Astrocyte (in vitro differentiated cells and primary cell): ENCODE measurements around the gene CERT1. TPM values are rescaled to one million over a fixed set of nuclear protein-coding genes. Genes with fewer than 3 reads are reported as not detected.
A peak's percentile ranks its signal among the peaks of the same experiment; 100 is the strongest.

ENCODE experiments used
- DNase-seq: peaks from one replicate; pipeline ENCODE4 v3.0.0-alpha.2; 2010; ENCODE audit warnings: low read depth
- FAIRE-seq: peaks from 2 replicates; lab custom pipeline; 2011; peaks lifted over from hg19 to GRCh38; lab: Jason Lieb, UNC
- H2AFZ ChIP-seq: 2 replicates; pipeline ENCODE4 v1.6.0; 2012; ENCODE audit warnings: low read depth, low read length, inconsistent platforms
- H3K27ac ChIP-seq: 2 replicates; pipeline ENCODE4 v1.5.1; 2011; ENCODE audit warnings: low read depth, low read length, inconsistent platforms
- H3K27me3 ChIP-seq: 2 replicates; pipeline ENCODE4 v1.6.0; 2011; ENCODE audit warnings: low read length, inconsistent platforms; ENCODE audit not compliant: insufficient read depth
- H3K36me3 ChIP-seq: 2 replicates; pipeline ENCODE4 v1.5.1; 2011; ENCODE audit warnings: low read length, inconsistent platforms; ENCODE audit not compliant: insufficient read depth
- H3K4me1 ChIP-seq: 2 replicates; pipeline ENCODE4 v1.5.1; 2011; ENCODE audit warnings: low read length, inconsistent platforms; ENCODE audit not compliant: insufficient read depth
- H3K4me2 ChIP-seq: 2 replicates; pipeline ENCODE4 v1.6.0; 2012; ENCODE audit warnings: low read length, inconsistent platforms
- H3K4me3 ChIP-seq: 2 replicates; pipeline ENCODE4 v1.5.1; 2011; ENCODE audit warnings: low read depth, mild to moderate bottlenecking, low read length, inconsistent platforms; ENCODE audit not compliant: insufficient read depth
- H3K79me2 ChIP-seq: 2 replicates; pipeline ENCODE4 v1.6.0; 2012; ENCODE audit warnings: mild to moderate bottlenecking, low read length, inconsistent platforms; ENCODE audit not compliant: insufficient read depth
- H3K9ac ChIP-seq: 2 replicates; pipeline ENCODE4 v1.6.0; 2012; ENCODE audit warnings: mild to moderate bottlenecking, low read length, inconsistent platforms
- H3K9me3 ChIP-seq: 2 replicates; pipeline ENCODE4 v1.5.1; 2012; ENCODE audit warnings: low read depth, mild to moderate bottlenecking, low read length, inconsistent platforms; ENCODE audit not compliant: insufficient read depth
- H4K20me1 ChIP-seq: 2 replicates; pipeline ENCODE4 v1.6.0; 2012; ENCODE audit warnings: low read length, inconsistent platforms; ENCODE audit not compliant: insufficient read depth
- H3K27ac Mint-ChIP-seq: one replicate; pipeline ENCODE4 v1.8.0; 2021; ENCODE audit warnings: mild to moderate bottlenecking, mixed read lengths; ENCODE audit not compliant: unreplicated experiment
- H3K27me3 Mint-ChIP-seq: one replicate; pipeline ENCODE4 v1.8.0; 2021; ENCODE audit warnings: low read depth, mixed read lengths; ENCODE audit not compliant: unreplicated experiment
- H3K36me3 Mint-ChIP-seq: one replicate; pipeline ENCODE4 v1.8.0; 2021; ENCODE audit warnings: low read depth, mixed read lengths; ENCODE audit not compliant: unreplicated experiment
- H3K4me1 Mint-ChIP-seq: one replicate; pipeline ENCODE4 v1.8.0; 2021; ENCODE audit warnings: low read depth, mixed read lengths; ENCODE audit not compliant: unreplicated experiment
- H3K4me3 Mint-ChIP-seq: one replicate; pipeline ENCODE4 v1.8.0; 2021; ENCODE audit warnings: mild to moderate bottlenecking, moderate library complexity, mixed read lengths; ENCODE audit not compliant: unreplicated experiment
- H3K9me3 Mint-ChIP-seq: one replicate; pipeline ENCODE4 v1.8.0; 2021; ENCODE audit warnings: mild to moderate bottlenecking, mixed read lengths; ENCODE audit not compliant: unreplicated experiment
- CTCF ChIP-seq: IDR thresholded peaks from 2 replicates; pipeline ENCODE4 v1.5.1; 2011; ENCODE audit warnings: low read depth, mild to moderate bottlenecking, inconsistent platforms, low read length, moderate library complexity; ENCODE audit not compliant: insufficient read depth
- EZH2 ChIP-seq: IDR thresholded peaks from 2 replicates; pipeline ENCODE4 v1.6.1; 2012; ENCODE audit warnings: mild to moderate bottlenecking, low read length, inconsistent platforms; ENCODE audit not compliant: insufficient read depth
- total RNA-seq: library from RNA; stranded (reverse); gene quantifications from 2 replicates; pipeline ENCODE4 v1.2.1, GENCODE V29; 2021

CERT1 gene
- total RNA-seq, 1 donor from 2014 or later, result 29.6 TPM

GRCh38 chr5:75373862-75374261 lies 137.6 kb downstream of the CERT1 start:
- Histone ChIP-seq H4K20me1 (no peaks in the 10 kb centered on the region), H3K4me2 (no peak overlapping the region), H3K36me3 (peaks cover 3% of the 10 kb centered on the region), H3K4me1 (no peaks in the 10 kb centered on the region), H2AFZ (no peak overlapping the region), H3K9ac (no peak overlapping the region), H3K27ac (no peak overlapping the region), H3K4me3 (no peak overlapping the region), H3K79me2 (no peaks in the 10 kb centered on the region), H3K9me3 (no peaks in the 10 kb centered on the region), H3K27me3 (no peaks in the 10 kb centered on the region)
- Mint-ChIP-seq H3K4me3 (no peak overlapping the region), H3K27ac (no peak overlapping the region), H3K27me3 (no peaks in the 10 kb centered on the region), H3K9me3 (no peaks in the 10 kb centered on the region), H3K36me3 (peaks cover 5% of the 10 kb centered on the region), H3K4me1 (no peaks in the 10 kb centered on the region)
- DNase-seq, result no peak
- no peak for TF ChIP-seq CTCF
- TF ChIP-seq EZH2, result no peak
- no peak for FAIRE-seq

- peaks cover 7% of the 10 kb centered on the region for H4K20me1 ChIP-seq
- H3K4me1 Mint-ChIP-seq, result peaks cover 14% of the 10 kb centered on the region
- FAIRE-seq (peak; percentile 62), DNase-seq (peak; percentile 24)
- H3K79me2 ChIP-seq, result no peaks in the 10 kb centered on the region
- H3K36me3 ChIP-seq, result peaks cover 3% of the 10 kb centered on the region
- H3K9me3 ChIP-seq, result no peaks in the 10 kb centered on the region
- TF ChIP-seq EZH2, result no peak
- no peak for TF ChIP-seq CTCF
- no peaks in the 10 kb centered on the region for H3K27me3 ChIP-seq
- H3K27me3 Mint-ChIP-seq, result no peaks in the 10 kb centered on the region
- H3K4me2 ChIP-seq, result peak overlapping the region; percentile 26
- peaks cover 2% of the 10 kb centered on the region for H3K36me3 Mint-ChIP-seq
- H2AFZ ChIP-seq, result no peak overlapping the region
- peaks cover 6% of the 10 kb centered on the region for H3K4me1 ChIP-seq
- no peaks in the 10 kb centered on the region for H3K9me3 Mint-ChIP-seq
- H3K4me3 ChIP-seq, result no peak overlapping the region
- H3K9ac ChIP-seq, result no peak overlapping the region
- H3K4me3 Mint-ChIP-seq, result no peak overlapping the region
- no peak overlapping the region for H3K27ac Mint-ChIP-seq
- no peak overlapping the region for H3K27ac ChIP-seq
These were observed 143.0 kb downstream of the CERT1 start for GRCh38 chr5:75368391-75368790.

- Histone ChIP-seq H3K36me3 (peaks cover 4% of the 10 kb centered on the region), H3K9ac (no peak overlapping the region), H3K79me2 (no peaks in the 10 kb centered on the region), H3K4me1 (peaks cover 6% of the 10 kb centered on the region), H2AFZ (no peak overlapping the region), H3K27me3 (no peaks in the 10 kb centered on the region), H3K27ac (no peak overlapping the region), H4K20me1 (peaks cover 7% of the 10 kb centered on the region), H3K4me3 (no peak overlapping the region), H3K4me2 (no peak overlapping the region), H3K9me3 (no peaks in the 10 kb centered on the region)
- FAIRE-seq (no peak), DNase-seq (no peak)
- H3K4me3 Mint-ChIP-seq, result no peak overlapping the region
- no peak for TF ChIP-seq CTCF
- no peak for TF ChIP-seq EZH2
- H3K27ac Mint-ChIP-seq, result no peak overlapping the region
- H3K9me3 Mint-ChIP-seq, result no peaks in the 10 kb centered on the region
- H3K4me1 Mint-ChIP-seq, result peaks cover 14% of the 10 kb centered on the region
- H3K36me3 Mint-ChIP-seq, result no peaks in the 10 kb centered on the region
- no peaks in the 10 kb centered on the region for H3K27me3 Mint-ChIP-seq
These were observed 144.0 kb downstream of the CERT1 start for GRCh38 chr5:75367401-75367800.
